DND-41 (cell line): ENCODE data around the gene TCF12.
A peak's percentile ranks its signal among the peaks of the same experiment; 100 is the strongest.

ENCODE experiments used
- ATAC-seq: fragments of 200-7000 bp; cut with Tn5 transposase; 3 replicates; pipeline ENCODE4 v1.9.1; 2021; ENCODE audit warnings: low read depth; ENCODE audit not compliant: insufficient read depth
- DNase-seq: peaks from one replicate; pipeline ENCODE4 v3.0.0-alpha.2; 2020
- H2AFZ ChIP-seq: 2 replicates; pipeline ENCODE4 v1.6.0; 2012; ENCODE audit warnings: low read depth, low read length
- H3K27ac ChIP-seq: 2 replicates; pipeline ENCODE4 v1.5.1; 2012; ENCODE audit warnings: low read length, inconsistent platforms
- H3K27me3 ChIP-seq: fragments of 200-600 bp; sonication (generic); 2 replicates; pipeline ENCODE4 v1.6.0; 2012; ENCODE audit warnings: low read length, mild to moderate bottlenecking, inconsistent platforms; ENCODE audit not compliant: insufficient read depth, poor library complexity
- H3K36me3 ChIP-seq: 2 replicates; pipeline ENCODE4 v1.5.1; 2012; ENCODE audit warnings: low read length, inconsistent platforms; ENCODE audit not compliant: insufficient read depth
- H3K4me1 ChIP-seq: 2 replicates; pipeline ENCODE4 v1.5.1; 2012; ENCODE audit warnings: mild to moderate bottlenecking, low read length; ENCODE audit not compliant: insufficient read depth
- H3K4me2 ChIP-seq: 2 replicates; pipeline ENCODE4 v1.6.0; 2012; ENCODE audit warnings: mild to moderate bottlenecking, moderate library complexity, low read length, inconsistent platforms; ENCODE audit not compliant: insufficient read depth
- H3K4me3 ChIP-seq, 2 experiments: fragments of 200-600 bp in 1 of 2; shearing (Covaris generic) in 1 of 2; 2 replicates each; pipeline ENCODE4 v1.5.1; 2012 to 2016; ENCODE audit warnings: inconsistent platforms in 2 of 2, low read length in 2 of 2, mild to moderate bottlenecking in 2 of 2, low read depth in 1 of 2, moderate library complexity in 1 of 2
- H3K79me2 ChIP-seq: 2 replicates; pipeline ENCODE4 v1.6.0; 2012; ENCODE audit warnings: low read length, inconsistent platforms; ENCODE audit not compliant: insufficient read depth
- H3K9ac ChIP-seq: 2 replicates; pipeline ENCODE4 v1.6.0; 2012; ENCODE audit warnings: low read depth, mild to moderate bottlenecking, inconsistent platforms, low read length, moderate library complexity
- H3K9me3 ChIP-seq: 2 replicates; pipeline ENCODE4 v1.5.1; 2012; ENCODE audit warnings: low read length, moderate library complexity, mild to moderate bottlenecking, inconsistent platforms; ENCODE audit not compliant: insufficient read depth, severe bottlenecking
- H4K20me1 ChIP-seq: 2 replicates; pipeline ENCODE4 v1.6.0; 2012; ENCODE audit warnings: low read length; ENCODE audit not compliant: insufficient read depth
- EZH2 ChIP-seq: IDR thresholded peaks from 3 replicates; pipeline ENCODE4 v1.6.1; 2012; ENCODE audit warnings: borderline replicate concordance, low read depth, mild to moderate bottlenecking, moderate library complexity, low read length, inconsistent platforms; ENCODE audit not compliant: severe bottlenecking
- TF ChIP-seq, protein P1 (sequence below): IDR thresholded peaks from 2 replicates; pipeline ENCODE4 v1.5.1; 2012; ENCODE audit warnings: borderline replicate concordance, low read length, moderate library complexity, mild to moderate bottlenecking; ENCODE audit not compliant: poor library complexity, severe bottlenecking; ENCODE audit errors: extremely low read depth

Gene TCF12

DNA sequence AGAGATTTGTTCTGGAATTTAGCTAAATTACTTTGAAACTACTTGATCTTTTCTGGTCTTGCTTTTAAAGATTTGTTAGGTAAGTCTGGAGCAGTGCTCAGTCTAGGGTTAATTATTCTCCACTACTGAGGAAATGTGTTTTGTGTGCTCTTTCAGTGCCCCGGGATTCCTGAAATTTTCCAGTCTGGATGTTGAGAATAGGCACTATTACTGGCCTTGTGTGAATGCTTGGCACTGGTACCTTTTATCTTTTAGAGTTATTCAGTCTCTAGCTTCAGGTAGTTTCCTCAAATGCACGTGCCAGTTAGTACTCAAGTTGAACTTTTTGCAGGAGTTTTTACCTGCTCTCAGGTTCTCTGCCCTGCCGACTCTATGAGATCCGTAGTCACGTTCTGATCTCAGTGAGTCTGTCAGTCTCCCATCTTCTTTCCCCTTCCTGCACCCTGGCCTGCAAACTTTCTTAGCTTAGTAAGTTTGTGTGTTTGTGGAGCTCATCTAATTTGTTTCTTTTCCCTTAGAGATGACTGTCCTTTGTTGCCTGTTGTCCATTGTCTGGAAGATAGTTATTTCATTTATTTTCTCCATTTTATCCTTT lies 39.5 kb downstream of the TCF12 start:
- Histone ChIP-seq H3K79me2 (peaks cover 98% of the 10 kb centered on the region), H3K27me3 (no peaks in the 10 kb centered on the region), H4K20me1 (peaks cover 33% of the 10 kb centered on the region; the same call in 1 of the 2 replicates), H3K36me3 (no peaks in the 10 kb centered on the region), H3K4me1 (peaks cover 47% of the 10 kb centered on the region), H3K4me3 (no peak overlapping the region), H3K27ac (peak overlapping the region; percentile 15; the same call in 1 of the 2 replicates), H3K9me3 (no peaks in the 10 kb centered on the region), H3K4me2 (no peak overlapping the region), H2AFZ (no peak overlapping the region), H3K9ac (no peak overlapping the region)
- TF ChIP-seq EZH2 = no peak
- TF ChIP-seq, protein P1, sequence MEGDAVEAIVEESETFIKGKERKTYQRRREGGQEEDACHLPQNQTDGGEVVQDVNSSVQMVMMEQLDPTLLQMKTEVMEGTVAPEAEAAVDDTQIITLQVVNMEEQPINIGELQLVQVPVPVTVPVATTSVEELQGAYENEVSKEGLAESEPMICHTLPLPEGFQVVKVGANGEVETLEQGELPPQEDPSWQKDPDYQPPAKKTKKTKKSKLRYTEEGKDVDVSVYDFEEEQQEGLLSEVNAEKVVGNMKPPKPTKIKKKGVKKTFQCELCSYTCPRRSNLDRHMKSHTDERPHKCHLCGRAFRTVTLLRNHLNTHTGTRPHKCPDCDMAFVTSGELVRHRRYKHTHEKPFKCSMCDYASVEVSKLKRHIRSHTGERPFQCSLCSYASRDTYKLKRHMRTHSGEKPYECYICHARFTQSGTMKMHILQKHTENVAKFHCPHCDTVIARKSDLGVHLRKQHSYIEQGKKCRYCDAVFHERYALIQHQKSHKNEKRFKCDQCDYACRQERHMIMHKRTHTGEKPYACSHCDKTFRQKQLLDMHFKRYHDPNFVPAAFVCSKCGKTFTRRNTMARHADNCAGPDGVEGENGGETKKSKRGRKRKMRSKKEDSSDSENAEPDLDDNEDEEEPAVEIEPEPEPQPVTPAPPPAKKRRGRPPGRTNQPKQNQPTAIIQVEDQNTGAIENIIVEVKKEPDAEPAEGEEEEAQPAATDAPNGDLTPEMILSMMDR = no peak
- DNase-seq (no peak), ATAC-seq (no peak)

DNA sequence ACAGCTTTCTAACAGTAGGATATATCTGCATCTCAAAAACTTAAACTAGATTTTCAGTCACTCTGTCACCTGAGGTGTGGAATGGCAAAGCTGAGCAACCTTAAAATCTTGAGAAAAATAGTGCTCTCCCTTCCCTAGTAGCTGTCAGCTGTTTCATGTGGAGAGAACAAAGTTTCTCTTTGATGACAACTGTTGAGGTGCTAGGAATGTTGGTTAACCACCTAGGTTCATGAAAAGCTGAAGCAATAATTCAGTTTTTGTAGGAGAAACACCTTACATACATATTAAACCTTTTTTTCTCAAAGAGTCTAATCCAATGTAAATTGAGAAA lies 40.8 kb downstream of the TCF12 start:
- DNase-seq = no peak
- Histone ChIP-seq H3K4me2 (no peak overlapping the region), H3K79me2 (peaks cover 98% of the 10 kb centered on the region), H3K27ac (peak overlapping the region; percentile 46), H3K9me3 (no peaks in the 10 kb centered on the region), H3K4me1 (peaks cover 61% of the 10 kb centered on the region), H3K36me3 (no peaks in the 10 kb centered on the region), H3K27me3 (no peaks in the 10 kb centered on the region), H2AFZ (no peak overlapping the region), H4K20me1 (peaks cover 41% of the 10 kb centered on the region; the same call in 1 of the 2 replicates), H3K9ac (no peak overlapping the region), H3K4me3 (no peak overlapping the region)
- peak; percentile 79 for ATAC-seq
- TF ChIP-seq, protein P1 = no peak
- TF ChIP-seq EZH2 = no peak

DNA sequence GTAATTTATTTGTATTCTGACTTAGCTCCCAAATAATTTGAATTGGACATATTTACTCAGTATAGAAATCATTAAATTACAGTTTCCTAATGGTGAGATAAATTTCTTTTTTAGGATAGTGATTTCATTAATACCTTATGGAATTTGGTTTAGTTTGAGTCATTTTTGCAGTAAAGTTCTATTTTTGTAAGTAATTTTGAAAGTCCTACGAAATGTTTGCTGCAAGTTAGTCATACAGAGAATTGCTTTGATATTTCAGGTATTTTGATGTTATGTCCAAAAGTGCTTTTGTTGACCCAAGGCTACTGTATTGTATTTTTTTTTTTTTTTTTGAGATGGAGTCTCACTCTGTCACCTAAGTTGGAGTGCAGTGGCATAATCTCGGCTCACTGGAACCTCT lies 41.7 kb downstream of the TCF12 start:
- no peaks in the 10 kb centered on the region for H3K9me3 ChIP-seq
- H3K27ac ChIP-seq = no peak overlapping the region
- H3K4me2 ChIP-seq = no peak overlapping the region
- H3K4me1 ChIP-seq = peaks cover 63% of the 10 kb centered on the region
- DNase-seq (no peak), ATAC-seq (no peak)
- no peak overlapping the region for H2AFZ ChIP-seq
- no peak overlapping the region for H3K9ac ChIP-seq
- H3K27me3 ChIP-seq = no peaks in the 10 kb centered on the region
- TF ChIP-seq, protein P1 = no peak
- H3K4me3 ChIP-seq = no peak overlapping the region
- peaks cover 98% of the 10 kb centered on the region for H3K79me2 ChIP-seq
- H3K36me3 ChIP-seq = no peaks in the 10 kb centered on the region
- H4K20me1 ChIP-seq = peaks cover 44% of the 10 kb centered on the region; the same call in 1 of the 2 replicates

DNA sequence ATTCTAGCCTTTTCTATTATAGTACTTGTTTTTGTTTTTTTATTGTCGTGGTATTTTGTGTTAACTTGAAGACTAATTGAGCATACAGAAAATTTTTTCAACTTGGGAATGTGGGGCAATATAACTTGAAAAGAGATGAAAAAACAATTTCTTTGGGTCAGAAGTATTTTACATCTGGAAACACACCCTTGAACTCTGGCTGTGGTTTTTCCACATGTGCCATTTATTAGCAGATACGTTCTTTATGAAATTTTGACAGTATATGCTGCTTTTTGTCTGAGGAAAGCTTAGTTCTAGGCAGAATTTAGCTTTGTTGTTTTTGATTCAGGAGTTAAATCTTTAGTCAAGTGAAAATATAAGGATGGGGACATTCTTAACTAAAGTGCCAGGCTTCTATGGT lies 44.7 kb downstream of the TCF12 start:
- H4K20me1 ChIP-seq = peaks cover 42% of the 10 kb centered on the region
- no peak overlapping the region for H2AFZ ChIP-seq
- H3K4me1 ChIP-seq = peaks cover 58% of the 10 kb centered on the region
- H3K4me3 ChIP-seq = no peak overlapping the region
- H3K36me3 ChIP-seq = no peaks in the 10 kb centered on the region
- no peak overlapping the region for H3K27ac ChIP-seq
- DNase-seq (no peak), ATAC-seq (no peak)
- no peak overlapping the region for H3K4me2 ChIP-seq
- no peak overlapping the region for H3K9ac ChIP-seq
- TF ChIP-seq, protein P1 = no peak
- no peak for TF ChIP-seq EZH2
- H3K9me3 ChIP-seq = no peaks in the 10 kb centered on the region
- no peaks in the 10 kb centered on the region for H3K27me3 ChIP-seq
- peaks cover 98% of the 10 kb centered on the region for H3K79me2 ChIP-seq
